Skin epidermis (tissue), 12 donors: Measurements from ENCODE around the gene KCNJ4.
"Not testable (repeated sequence)": the region's sequence is repeated elsewhere in the genome, so short reads cannot be mapped to it uniquely, and the experiment has no call there.

Experiments
- H3K27ac ChIP-seq, 21 experiments: fragments of 200-600 bp; sonication (generic) in 11 of 21; one replicate each; pipeline ENCODE4 v1.5.0; 2020; ENCODE audit warnings: mild to moderate bottlenecking in 3 of 21, inconsistent platforms in 2 of 21, moderate library complexity in 2 of 21
- H3K4me3 ChIP-seq, 7 experiments: fragments of 200-600 bp; sonication (generic) in 2 of 7; one replicate each; pipeline ENCODE4 v1.5.0; 2020; ENCODE audit warnings: inconsistent platforms in 2 of 7, mild to moderate bottlenecking in 2 of 7, moderate library complexity in 1 of 7

The KCNJ4 gene

GRCh38 chr22:38417252-38418060, 37.5 kb downstream of the KCNJ4 start:
- Histone ChIP-seq H3K4me3 (no peak overlapping the region), H3K27ac (no peak overlapping the region)

GRCh38 chr22:38416621-38417251, 38.3 kb downstream of the KCNJ4 start:
- H3K27ac ChIP-seq, result no peak overlapping the region
- no peak overlapping the region for H3K4me3 ChIP-seq

GRCh38 chr22:38415561-38416321, 39.3 kb downstream of the KCNJ4 start:
- Histone ChIP-seq H3K4me3 (no peak overlapping the region), H3K27ac (no peak overlapping the region)

DNA sequence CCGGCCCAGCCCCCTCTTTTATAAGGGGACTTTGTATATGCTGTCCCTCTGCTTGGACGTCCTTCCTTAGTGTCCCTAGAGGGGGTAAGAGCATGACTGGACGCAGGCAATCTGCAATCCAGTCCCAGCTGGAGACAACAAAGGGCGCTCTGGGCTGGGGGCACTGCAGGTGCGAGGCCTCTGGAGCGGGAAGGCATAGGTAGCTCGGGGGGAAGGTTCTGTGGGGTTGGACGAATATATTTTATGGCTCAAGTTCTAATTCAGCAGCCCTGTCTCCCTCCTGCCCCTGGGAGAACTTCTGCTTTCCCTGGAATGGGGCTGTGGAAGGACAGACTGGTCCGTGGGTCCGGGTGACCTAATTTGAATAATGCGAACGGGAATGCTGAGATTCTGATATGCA, 40.0 kb downstream of the KCNJ4 start:
- Histone ChIP-seq H3K27ac (no peak overlapping the region), H3K4me3 (no peak overlapping the region)

DNA sequence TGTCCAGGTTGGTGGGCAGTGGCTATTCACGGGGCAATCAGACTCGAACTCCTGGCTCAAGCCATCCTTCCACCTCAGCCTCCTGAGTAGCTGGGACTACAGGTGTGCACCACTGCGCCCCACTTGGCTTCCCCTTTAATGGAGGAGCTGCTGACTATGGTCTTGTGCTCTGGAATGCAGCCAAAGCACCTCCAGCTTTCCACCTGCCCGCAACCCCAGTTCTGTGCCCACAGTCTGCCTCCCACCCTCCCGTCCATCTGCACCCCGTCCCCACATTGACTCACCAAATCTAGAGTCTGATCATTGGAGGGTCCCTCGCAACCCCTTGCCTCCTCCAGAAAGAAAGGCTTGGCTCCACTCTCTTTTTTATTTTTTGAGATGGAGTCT, 41.0 kb downstream of the KCNJ4 start:
- Histone ChIP-seq H3K4me3 (no peak overlapping the region), H3K27ac (no peak overlapping the region)

DNA sequence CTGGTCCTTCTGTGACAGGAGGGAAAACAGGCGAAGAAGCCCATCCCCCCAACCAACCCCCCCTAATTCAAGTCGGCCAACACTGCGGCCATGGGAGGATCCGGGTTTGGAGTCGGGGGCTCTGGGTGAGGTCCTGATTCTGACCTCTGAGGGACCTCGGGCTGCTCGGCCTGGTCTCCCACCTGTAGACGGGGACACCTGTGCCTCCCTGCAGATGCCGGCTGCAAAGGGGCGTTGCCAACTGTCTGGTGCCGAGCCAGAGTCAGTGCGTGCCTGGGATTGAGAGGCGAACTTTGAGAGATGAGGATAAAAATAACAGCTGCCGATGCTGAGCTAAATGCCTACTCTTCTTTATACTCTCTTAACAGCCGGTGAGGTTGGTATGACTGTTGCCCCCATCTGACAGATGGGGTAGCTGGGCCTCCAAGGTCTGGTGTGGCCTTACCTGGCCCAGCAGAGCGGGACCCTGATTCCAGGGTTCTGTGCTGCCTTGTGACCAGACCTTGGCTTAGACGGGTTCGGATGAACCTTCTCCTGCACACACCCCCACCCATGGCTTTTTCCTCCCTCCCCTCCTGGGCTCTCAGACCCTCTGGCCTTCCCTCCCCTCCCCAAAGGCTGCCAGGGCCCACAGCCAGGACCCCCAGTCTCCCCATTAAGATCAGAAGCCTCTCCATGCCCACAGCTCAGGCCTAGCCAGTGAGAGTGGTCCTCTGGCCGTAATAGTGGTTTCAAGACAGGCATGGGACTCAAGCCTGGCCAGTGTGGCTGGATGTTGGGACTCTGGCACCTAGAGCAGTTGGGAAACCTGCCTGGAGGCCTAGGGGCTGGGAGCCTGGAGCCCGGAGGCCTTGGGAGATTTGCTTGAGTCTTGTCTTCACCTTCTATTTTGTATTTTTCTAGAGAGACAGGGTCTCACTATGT, 41.7 kb downstream of the KCNJ4 start:
- Histone ChIP-seq H3K27ac (no peak overlapping the region), H3K4me3 (peak overlapping the region in 2 of 7 experiments; percentile 9 to 15)

GRCh38 chr22:38412435-38413084, 42.4 kb downstream of the KCNJ4 start:
- H3K4me3 ChIP-seq, result peak overlapping the region in 2 of 7 experiments; percentile 9 to 15

DNA sequence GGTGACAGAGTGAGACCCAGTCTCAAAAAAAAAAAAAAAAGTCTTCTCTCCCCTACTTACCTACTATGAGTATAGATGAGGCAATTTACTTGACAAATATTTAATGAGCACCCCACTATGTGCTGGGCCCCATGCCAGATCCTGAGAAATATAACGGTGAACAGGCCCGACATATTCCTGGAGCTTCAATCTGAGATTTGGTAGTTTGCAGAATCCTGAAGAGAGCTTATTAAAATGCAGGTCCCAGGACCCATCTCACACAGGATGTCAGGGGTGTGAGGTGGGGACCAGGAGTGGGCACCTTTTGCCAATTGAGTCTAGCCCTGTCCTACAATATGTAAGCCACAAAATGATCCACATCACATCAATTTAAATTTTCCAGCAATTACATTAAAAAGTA, 44.0 kb downstream of the KCNJ4 start:
- H3K4me3 ChIP-seq, result no peak overlapping the region
- H3K27ac ChIP-seq, result no peak overlapping the region

More at GRCh38 chr22:38412435-38413084, 42.4 kb downstream of the KCNJ4 start:
- H3K27ac ChIP-seq, result no peak overlapping the region

GRCh38 chr22:38409916-38410315, 45.1 kb downstream of the KCNJ4 start:
- not testable (repeated sequence) for H3K27ac ChIP-seq, H3K4me3 ChIP-seq

- no peak overlapping the region for H3K27ac ChIP-seq
- no peak overlapping the region for H3K4me3 ChIP-seq
Observed at GRCh38 chr22:38406617-38407016, 48.4 kb downstream of the KCNJ4 start.

- Histone ChIP-seq H3K27ac (no peak overlapping the region), H3K4me3 (no peak overlapping the region)
Observed at GRCh38 chr22:38404419-38404818, 50.6 kb downstream of the KCNJ4 start.

GRCh38 chr22:38403812-38404211, 51.2 kb downstream of the KCNJ4 start:
- Histone ChIP-seq H3K4me3 (no peak overlapping the region), H3K27ac (no peak overlapping the region)

- H3K27ac ChIP-seq, result no peak overlapping the region
- no peak overlapping the region for H3K4me3 ChIP-seq
Observed at GRCh38 chr22:38402204-38402603, 52.8 kb downstream of the KCNJ4 start.

DNA sequence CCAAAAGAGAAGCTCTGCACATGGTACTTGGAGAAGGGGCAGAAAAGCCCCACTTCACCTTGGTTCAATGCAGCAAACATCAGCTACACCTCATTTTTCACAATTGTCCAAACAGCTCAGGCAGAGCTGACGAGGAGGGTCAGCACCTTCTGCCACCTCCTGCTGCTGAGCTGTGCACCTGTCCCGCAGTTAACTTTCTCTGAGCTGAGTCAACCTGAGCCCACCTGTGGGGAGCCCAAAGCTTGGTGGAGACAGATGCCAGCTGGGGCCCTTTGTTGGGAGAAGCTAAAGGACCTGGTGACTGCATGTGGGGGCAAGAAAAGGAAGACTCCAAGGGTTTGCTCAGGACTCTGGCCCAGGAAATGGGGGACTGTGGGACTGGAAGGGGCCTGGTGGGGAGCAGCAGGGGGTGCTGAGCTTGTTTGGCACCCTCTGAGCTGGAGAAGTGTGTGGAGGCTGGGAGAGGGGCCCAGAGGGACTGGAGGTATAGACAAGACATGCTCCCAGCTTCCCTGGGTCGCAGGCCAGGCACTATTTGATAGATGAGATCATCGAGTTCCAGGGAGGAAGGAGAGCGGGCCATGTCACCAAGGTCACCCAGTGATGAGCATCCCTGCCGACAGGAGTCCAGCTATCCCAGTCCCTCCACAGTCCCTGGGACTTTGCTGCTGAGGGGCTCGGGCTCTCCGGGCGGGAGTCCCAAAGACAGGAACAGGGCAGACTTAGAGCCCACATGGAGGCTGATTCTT, 53.5 kb downstream of the KCNJ4 start:
- H3K4me3 ChIP-seq, result no peak overlapping the region
- no peak overlapping the region for H3K27ac ChIP-seq

- H3K4me3 ChIP-seq, H3K27ac ChIP-seq: not testable (repeated sequence)
Observed at GRCh38 chr22:38400256-38400655, 54.7 kb downstream of the KCNJ4 start.

- Histone ChIP-seq H3K4me3 (peak overlapping the region; percentile 48 to 85 (median 84)), H3K27ac (peak overlapping the region; percentile 60 to 97 (median 91))
Observed at GRCh38 chr22:38398609-38399461, 56.2 kb downstream of the KCNJ4 start.

- Histone ChIP-seq H3K4me3 (peak overlapping the region; percentile 48 to 85 (median 84)), H3K27ac (peak overlapping the region; percentile 60 to 97 (median 91))
Observed at GRCh38 chr22:38398181-38398608, 56.8 kb downstream of the KCNJ4 start.
